ENCODE data around the gene PARD3B.

- no peak for TF ChIP-seq ZNF510 (CRISPR knock-in tag; IDR thresholded peaks at IDR 0.05; ENCODE audit: low read depth)
- TF ChIP-seq HCFC1 (IDR thresholded peaks at IDR 0.05; ENCODE audit: low read depth, low read length) = no peak
Measured at GRCh38 chr2:204561771-204562170, 16.5 kb downstream of the PARD3B start.

Data from HepG2 (cell line).